A549 (cell line): ENCODE measurements around the gene CREB3L1. TPM values are rescaled to one million over a fixed set of nuclear protein-coding genes. Genes with fewer than 3 reads are reported as not detected.

Experiments used
- ATAC-seq, 2 experiments: fragments of 200-7000 bp in 1 of 2; fragments of >200 bp in 1 of 2; cut with Nextera tagmentation in 1 of 2; cut with Tn5 transposase in 1 of 2; 3 replicates each; pipeline versions ENCODE4 v1.8.0 to v1.9.1; 2018 to 2020; ENCODE audit warnings: mild to moderate bottlenecking in 1 of 2, moderate library complexity in 1 of 2
- CTCF ChIA-PET: fragments of 300-600 bp; sonication (Branson Sonifier 250); formaldehyde crosslinking; extraction: SDS; loops from one replicate; lab custom pipeline; 2021; ENCODE audit warnings: antibody characterized with exemption, inconsistent platforms; lab: Yijun Ruan, JAX
- POLR2A ChIA-PET: fragments of 350-600 bp; formaldehyde crosslinking; extraction: SDS; loops from one replicate; lab custom pipeline; 2021; ENCODE audit warnings: antibody characterized with exemption, inconsistent platforms; lab: Yijun Ruan, JAX
- DNase-seq, 2 experiments: peaks; one replicate each; pipeline versions ENCODE4 v3.0.0 to v3.0.0-alpha.2; 2011 to 2016; ENCODE audit warnings: low read depth in 1 of 2, low spot score in 1 of 2
- FAIRE-seq: peaks from 2 replicates; lab custom pipeline; 2011; peaks lifted over from hg19 to GRCh38; lab: Jason Lieb, UNC
- H3K27ac ChIP-seq, 2 experiments: fragments of >200 bp; sonication (Bioruptor Twin); formaldehyde crosslinking; 3 replicates each; pipeline ENCODE4 v1.5.1; 2016 to 2017
- H3K4me1 ChIP-seq: fragments of >200 bp; sonication (Bioruptor Twin); formaldehyde crosslinking; 3 replicates; pipeline ENCODE4 v1.6.1; 2016
- H3K4me2 ChIP-seq: fragments of >200 bp; sonication (Bioruptor Twin); formaldehyde crosslinking; 3 replicates; pipeline ENCODE4 v1.6.1; 2016
- H3K4me3 ChIP-seq: fragments of >200 bp; sonication (Bioruptor Twin); formaldehyde crosslinking; 3 replicates; pipeline ENCODE4 v1.5.1; 2016
- H3K9me3 ChIP-seq: fragments of >200 bp; sonication (Bioruptor Twin); formaldehyde crosslinking; 3 replicates; pipeline ENCODE4 v1.6.1; 2016
- BHLHE40 ChIP-seq: IDR thresholded peaks from 2 replicates; pipeline ENCODE4 v1.6.1; 2012; ENCODE audit warnings: low read depth, low read length, inconsistent platforms
- CBX8 ChIP-seq: fragments of 200-600 bp; sonication (generic); IDR thresholded peaks from 2 replicates; pipeline ENCODE4 v1.6.1; 2016
- E2F6 ChIP-seq: IDR thresholded peaks from 2 replicates; pipeline ENCODE4 v1.6.1; 2012; ENCODE audit warnings: low read depth, borderline replicate concordance
- EHMT2 ChIP-seq: fragments of 200-600 bp; sonication (generic); IDR thresholded peaks from 2 replicates; pipeline ENCODE4 v1.6.1; 2016; ENCODE audit warnings: antibody characterized with exemption, low read depth, mild to moderate bottlenecking, moderate library complexity
- FOSL2 ChIP-seq, 2 experiments: fragments of 450-650 bp in 1 of 2; fragments of >200 bp in 1 of 2; sonication (Bioruptor Twin) in 1 of 2; formaldehyde crosslinking; IDR thresholded peaks; 2 replicates each; pipeline versions ENCODE4 v1.5.0 to v1.6.1; 2016 to 2020; ENCODE audit warnings: mild to moderate bottlenecking in 1 of 2, moderate library complexity in 1 of 2
- JUN ChIP-seq, 2 experiments: fragments of >200 bp; sonication (Bioruptor Twin); formaldehyde crosslinking; IDR thresholded peaks; 2 replicates in 1 of 2; 3 replicates in 1 of 2; pipeline ENCODE4 v1.6.1; 2016 to 2017
- KDM1A ChIP-seq: fragments of 200-600 bp; sonication (generic); IDR thresholded peaks from 2 replicates; pipeline ENCODE4 v1.6.1; 2016; ENCODE audit warnings: low read depth, mild to moderate bottlenecking
- MAX ChIP-seq: IDR thresholded peaks from 2 replicates; pipeline ENCODE4 v1.6.1; 2012
- MAZ ChIP-seq: fragments of 150-350 bp; IDR thresholded peaks from 2 replicates; pipeline ENCODE4 v1.6.1; 2014; ENCODE audit warnings: antibody characterized with exemption, low read depth, low read length, borderline replicate concordance
- NPAS2 ChIP-seq: fragments of 250-450 bp; sonication (Bioruptor Pico); IDR thresholded peaks from 2 replicates; pipeline ENCODE4 v1.8.0; 2022; ENCODE audit warnings: mild to moderate bottlenecking, moderate library complexity, borderline replicate concordance
- POLR2AphosphoS2 ChIP-seq: conservative IDR thresholded peaks from 2 replicates; pipeline ENCODE4 v1.6.1; 2012; ENCODE audit warnings: low read length, improper control_type of control experiment, inconsistent platforms
- RCOR1 ChIP-seq: fragments of 150-350 bp; IDR thresholded peaks from 2 replicates; pipeline ENCODE4 v1.6.1; 2014; ENCODE audit warnings: antibody characterized with exemption, low read length, low read depth
- RFX5 ChIP-seq: fragments of 450-650 bp; IDR thresholded peaks from 2 replicates; pipeline ENCODE4 v1.7.1; 2014; ENCODE audit warnings: antibody characterized with exemption, mild to moderate bottlenecking, moderate library complexity
- TP53 ChIP-seq: fragments of 250-450 bp; sonication (Bioruptor Pico); IDR thresholded peaks from 2 replicates; pipeline ENCODE4 v1.5.0; 2021; ENCODE audit warnings: mild to moderate bottlenecking, moderate library complexity
- ZSCAN20 ChIP-seq: fragments of 250-450 bp; sonication (Bioruptor Pico); IDR thresholded peaks from 2 replicates; pipeline ENCODE4 v1.8.0; 2022; ENCODE audit warnings: mild to moderate bottlenecking, moderate library complexity
- WGBS: methylation state at CpG from one replicate; pipeline ENCODE4 v1.1.6; 2017; ENCODE audit errors: missing lambda C conversion rate; 5-methylcytosine and 5-hydroxymethylcytosine counted together
- polyA plus RNA-seq, 4 experiments: library from polyadenylated mRNA; depleted of rRNA in 3 of 4; stranded (reverse); fragments of >200 nt; fragmentation: RNase III in 1 of 4; extraction: RNeasy Plus Mini Kit Qiagen cat#74134 plus additional on column Dnase treatment in 1 of 4; gene quantifications; 2 replicates in 3 of 4; 3 replicates in 1 of 4; pipeline ENCODE4 v1.2.3, GENCODE V29; 2011 to 2017
- TF ChIP-seq, protein P1 (sequence below): fragments of 250-450 bp; sonication (Bioruptor Pico); IDR thresholded peaks from 2 replicates; pipeline ENCODE4 v1.5.0; 2021; ENCODE audit warnings: mild to moderate bottlenecking, moderate library complexity, borderline replicate concordance
- TF ChIP-seq, protein P2 (sequence below): fragments of 250-450 bp; sonication (Bioruptor Pico); IDR thresholded peaks from 2 replicates; pipeline ENCODE4 v1.5.0; 2020; ENCODE audit warnings: low read depth, mild to moderate bottlenecking, moderate library complexity

CREB3L1 gene
- polyA plus RNA-seq, 2 of the 4 experiments (the other 2 are of a cell fraction): 0.61 to 2.3 TPM

DNA sequence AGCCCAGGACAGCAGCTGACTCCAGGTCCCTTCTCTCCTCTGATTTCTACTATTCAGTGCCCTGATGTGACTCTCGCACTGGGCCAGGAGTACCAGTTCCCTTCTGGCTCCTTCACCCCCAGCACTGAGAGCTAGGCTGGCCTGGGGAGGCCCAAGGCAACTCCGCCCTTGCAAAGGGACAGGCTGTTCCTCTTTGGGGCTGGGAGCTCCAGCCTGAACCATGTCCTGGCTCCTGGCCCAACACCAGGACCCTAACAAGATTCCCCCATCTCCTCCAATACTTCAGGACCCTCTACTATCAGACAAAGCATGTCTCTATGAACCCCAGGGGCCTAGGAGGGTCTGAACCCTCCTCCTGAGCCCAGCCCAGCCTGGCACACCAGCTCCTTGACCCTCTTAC lies 12.5 kb downstream of the CREB3L1 start:
- ChIA-PET POLR2A (interaction anchor here (1.2 to 3.0 kb wide), 2 partner anchors 9 to 47 kb away, joined by 4 to 13 read pairs; no protein-coding TSS in a partner anchor), CTCF (interaction anchor here (1.0 to 31.4 kb wide), 9 partner anchors 10 to 100 kb away, joined by 3 to 872 read pairs (median 6); partner anchors contain the start of gene CREB3L1)
- Histone ChIP-seq H3K9me3 (no peaks in the 10 kb centered on the region), H3K27ac (peak overlapping the region; percentile 6 to 74; a peak in 4 of 6 replicates), H3K4me1 (peaks cover 31% of the 10 kb centered on the region), H3K4me2 (peak overlapping the region; percentile 35; the same call in 1 of the 3 replicates), H3K4me3 (no peak overlapping the region)
- ATAC-seq (no peak), DNase-seq (no peak), FAIRE-seq (no peak)
- no peak for TF ChIP-seq RCOR1
- TF ChIP-seq RFX5: no peak
- TF ChIP-seq KDM1A: no peak
- TF ChIP-seq MAX: no peak
- no peak for TF ChIP-seq JUN (IDR thresholded peaks at IDR 0.05)
- TF ChIP-seq, protein P1, sequence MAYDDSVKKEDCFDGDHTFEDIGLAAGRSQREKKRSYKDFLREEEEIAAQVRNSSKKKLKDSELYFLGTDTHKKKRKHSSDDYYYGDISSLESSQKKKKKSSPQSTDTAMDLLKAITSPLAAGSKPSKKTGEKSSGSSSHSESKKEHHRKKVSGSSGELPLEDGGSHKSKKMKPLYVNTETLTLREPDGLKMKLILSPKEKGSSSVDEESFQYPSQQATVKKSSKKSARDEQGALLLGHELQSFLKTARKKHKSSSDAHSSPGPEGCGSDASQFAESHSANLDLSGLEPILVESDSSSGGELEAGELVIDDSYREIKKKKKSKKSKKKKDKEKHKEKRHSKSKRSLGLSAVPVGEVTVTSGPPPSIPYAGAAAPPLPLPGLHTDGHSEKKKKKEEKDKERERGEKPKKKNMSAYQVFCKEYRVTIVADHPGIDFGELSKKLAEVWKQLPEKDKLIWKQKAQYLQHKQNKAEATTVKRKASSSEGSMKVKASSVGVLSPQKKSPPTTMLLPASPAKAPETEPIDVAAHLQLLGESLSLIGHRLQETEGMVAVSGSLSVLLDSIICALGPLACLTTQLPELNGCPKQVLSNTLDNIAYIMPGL: no peak
- TF ChIP-seq, protein P2, sequence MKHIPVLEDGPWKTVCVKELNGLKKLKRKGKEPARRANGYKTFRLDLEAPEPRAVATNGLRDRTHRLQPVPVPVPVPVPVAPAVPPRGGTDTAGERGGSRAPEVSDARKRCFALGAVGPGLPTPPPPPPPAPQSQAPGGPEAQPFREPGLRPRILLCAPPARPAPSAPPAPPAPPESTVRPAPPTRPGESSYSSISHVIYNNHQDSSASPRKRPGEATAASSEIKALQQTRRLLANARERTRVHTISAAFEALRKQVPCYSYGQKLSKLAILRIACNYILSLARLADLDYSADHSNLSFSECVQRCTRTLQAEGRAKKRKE (CRISPR knock-in tag): no peak
- WGBS: 91% methylated on average over 2 of the region's 2 CpGs

GRCh38 chr11:46290598-46291309 lies 13.3 kb downstream of the CREB3L1 start:
- POLR2A ChIA-PET: interaction anchor here (1.2 to 3.0 kb wide), 2 partner anchors 9 to 48 kb away, joined by 4 to 13 read pairs; no protein-coding TSS in a partner anchor
- no peak for TF ChIP-seq POLR2AphosphoS2
- no peak for TF ChIP-seq TP53 (CRISPR knock-in tag)
- TF ChIP-seq, all 56 proteins: peak for 0
- ATAC-seq: peak; percentile 35 to 45; a peak in 5 of 6 replicates
- no peak for FAIRE-seq
- H3K4me1 ChIP-seq: peaks cover 37% of the 10 kb centered on the region
- 65% methylated on average over 5 of the region's 6 CpGs for WGBS
- DNase-seq: peak in 1 of 2 experiments; percentile 56
- peak overlapping the region; percentile 35 for H3K4me2 ChIP-seq
- CTCF ChIA-PET: interaction anchor here (0.6 to 31.4 kb wide), 11 partner anchors 9 to 326 kb away, joined by 3 to 872 read pairs (median 4); partner anchors contain the start of genes CREB3L1 and DGKZ
- no peaks in the 10 kb centered on the region for H3K9me3 ChIP-seq
- H3K27ac ChIP-seq: peak overlapping the region; percentile 9 to 74; a peak in 5 of 6 replicates
- no peak overlapping the region for H3K4me3 ChIP-seq

DNA sequence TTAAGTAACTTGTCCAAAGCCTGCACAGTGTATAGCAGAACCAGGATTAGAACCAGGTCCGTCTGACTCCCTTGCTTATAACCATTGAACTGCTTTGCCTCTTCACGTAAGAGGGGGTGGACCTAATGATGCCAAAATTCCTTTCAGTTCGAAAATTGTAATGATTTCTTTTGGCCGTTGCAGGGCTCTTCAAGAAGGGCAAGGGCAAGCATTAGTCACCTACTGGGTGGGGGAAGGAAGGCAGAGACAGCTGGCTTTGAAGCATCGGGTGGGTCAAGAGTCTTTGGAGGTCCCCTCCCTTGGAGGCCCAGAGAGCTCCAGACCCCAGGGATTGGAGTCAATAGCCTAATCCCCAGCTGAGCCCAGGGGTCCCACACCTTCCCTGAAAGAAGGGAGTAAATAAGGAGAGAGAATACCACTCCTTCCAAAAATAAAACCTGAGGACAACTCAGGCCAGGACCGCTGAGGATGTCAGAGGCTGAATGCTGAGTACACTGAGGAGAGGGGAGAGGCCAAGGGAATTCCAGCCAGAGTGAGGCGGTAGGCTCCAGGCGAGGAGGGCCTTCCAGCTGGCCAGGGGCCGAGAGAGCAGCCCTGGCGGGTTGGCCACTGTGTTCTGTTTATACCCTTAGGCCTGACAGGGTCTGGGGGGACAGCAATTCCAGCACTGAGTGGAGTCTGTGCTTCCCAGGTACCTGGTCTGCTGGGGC lies 14.1 kb downstream of the CREB3L1 start:
- TF ChIP-seq FOSL2 (IDR thresholded peaks at IDR 0.05): no peak
- no peak for TF ChIP-seq FOSL2 (CRISPR knock-in tag; IDR thresholded peaks at IDR 0.05)
- TF ChIP-seq EHMT2: no peak
- no peak for TF ChIP-seq NPAS2 (CRISPR knock-in tag)
- TF ChIP-seq E2F6: no peak
- no peak for TF ChIP-seq POLR2AphosphoS2
- TF ChIP-seq CBX8: no peak
- no peak for TF ChIP-seq RFX5
- no peak for TF ChIP-seq MAZ
- no peak for TF ChIP-seq ZSCAN20
- no peak for TF ChIP-seq BHLHE40
- Histone ChIP-seq H3K27ac (peak overlapping the region; percentile 31 to 74; a peak in 4 of 6 replicates), H3K9me3 (no peaks in the 10 kb centered on the region), H3K4me1 (peaks cover 45% of the 10 kb centered on the region), H3K4me3 (no peak overlapping the region), H3K4me2 (peak overlapping the region; percentile 35)
- POLR2A ChIA-PET: interaction anchor here (3.0 kb wide), 1 partner anchor 48 kb away, joined by 13 read pairs; no protein-coding TSS in a partner anchor
- CTCF ChIA-PET: interaction anchor here (0.6 to 31.4 kb wide), 6 partner anchors 14 to 327 kb away, joined by 3 to 872 read pairs (median 22); partner anchors contain the start of genes CREB3L1 and DGKZ
- peak in 1 of 2 experiments; percentile 23; a peak in 2 of 6 replicates for ATAC-seq
- 53% methylated on average over 10 of the region's 10 CpGs for WGBS
- FAIRE-seq: no peak
- DNase-seq: no peak
